HG02571 (cell line): ENCODE data around the gene MYCBP2.
"Not testable (repeated sequence)": the region's sequence is repeated elsewhere in the genome, so short reads cannot be mapped to it uniquely, and the experiment has no call there.

Experiments used
- ATAC-seq: cut with Tn5 transposase; IDR thresholded peaks from one replicate; pipeline ENCODE4 v1.9.1; 2021; ENCODE audit warnings: mild to moderate bottlenecking, moderate library complexity; ENCODE audit not compliant: unreplicated experiment

Gene MYCBP2

DNA sequence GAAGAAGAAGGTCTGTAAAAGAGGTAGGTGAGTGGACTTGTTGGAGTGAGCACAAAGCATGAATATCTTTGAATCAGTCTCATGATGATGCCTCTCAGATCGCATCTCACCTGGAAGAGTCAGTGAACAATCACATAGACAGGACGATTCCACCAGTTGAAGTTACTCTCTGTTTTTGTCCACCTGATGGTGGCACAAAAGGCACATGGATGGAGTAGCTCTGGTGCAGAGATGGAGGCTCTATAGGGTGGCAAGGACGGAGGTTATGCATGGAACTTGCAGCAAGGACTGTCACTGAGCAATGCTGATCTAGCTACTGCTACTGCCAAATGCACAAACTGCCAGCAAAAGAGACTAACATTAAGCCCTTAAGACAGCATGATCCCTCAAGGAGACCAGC is 10.3 kb upstream of the MYCBP2 start:
- no peak for ATAC-seq

DNA sequence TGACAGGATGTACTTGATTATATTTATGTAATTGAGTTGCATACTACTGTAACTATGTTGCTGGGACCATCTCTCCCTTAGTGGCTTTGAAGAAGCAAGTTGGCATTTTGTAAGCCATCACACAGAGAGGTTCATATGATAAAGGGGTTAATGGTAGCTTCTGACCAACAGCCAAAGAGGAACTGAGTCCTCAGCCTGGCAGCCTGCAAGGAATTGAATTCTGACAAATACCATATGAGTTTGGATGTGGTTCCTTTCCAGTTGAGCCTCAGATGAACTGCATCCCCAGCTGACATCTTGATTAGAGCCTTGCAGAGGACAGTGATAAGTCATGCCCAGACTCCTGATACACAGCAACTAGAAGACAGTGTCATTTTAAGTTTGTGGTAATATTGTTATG is 8.6 kb upstream of the MYCBP2 start:
- ATAC-seq, result no peak

DNA sequence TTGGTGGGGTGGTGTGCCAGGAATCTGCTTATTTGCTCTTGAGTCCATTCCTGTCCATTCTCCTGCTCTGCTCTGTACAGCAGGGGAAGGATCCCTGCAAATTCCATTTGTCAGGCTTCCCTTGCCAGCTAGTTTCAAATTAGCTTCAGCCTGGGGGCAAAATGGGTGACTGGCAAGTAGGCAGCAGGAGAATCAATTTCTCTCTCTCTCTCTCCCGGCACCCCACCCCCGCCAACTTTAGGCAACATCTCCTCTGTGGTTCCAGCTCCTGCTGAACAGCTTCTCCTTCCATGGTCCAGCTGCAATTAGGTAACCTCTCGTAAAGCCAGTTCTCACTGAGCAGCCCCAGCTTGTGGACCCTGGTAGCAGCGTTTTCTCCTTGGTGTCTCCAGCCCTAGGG is 6.7 kb upstream of the MYCBP2 start:
- no peak for ATAC-seq

DNA sequence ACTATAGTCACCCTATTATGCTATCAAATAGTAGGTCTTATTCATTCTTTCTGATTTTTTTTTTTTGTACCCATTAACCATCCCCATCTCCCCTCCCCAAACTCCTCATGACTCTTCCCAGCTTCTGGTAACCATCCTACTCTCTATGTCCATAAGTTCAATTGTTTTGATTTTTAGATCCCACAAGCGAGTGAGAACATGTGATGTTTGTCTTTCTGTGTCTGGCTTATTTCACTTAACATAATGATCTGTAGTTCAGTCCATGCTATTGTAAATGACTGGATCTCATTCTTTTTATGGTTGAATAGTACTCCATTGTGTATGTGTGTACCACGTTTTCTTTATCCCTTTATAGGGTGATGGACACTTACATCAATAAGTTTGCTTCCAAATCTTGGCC is 4.5 kb upstream of the MYCBP2 start:
- no peak for ATAC-seq

DNA sequence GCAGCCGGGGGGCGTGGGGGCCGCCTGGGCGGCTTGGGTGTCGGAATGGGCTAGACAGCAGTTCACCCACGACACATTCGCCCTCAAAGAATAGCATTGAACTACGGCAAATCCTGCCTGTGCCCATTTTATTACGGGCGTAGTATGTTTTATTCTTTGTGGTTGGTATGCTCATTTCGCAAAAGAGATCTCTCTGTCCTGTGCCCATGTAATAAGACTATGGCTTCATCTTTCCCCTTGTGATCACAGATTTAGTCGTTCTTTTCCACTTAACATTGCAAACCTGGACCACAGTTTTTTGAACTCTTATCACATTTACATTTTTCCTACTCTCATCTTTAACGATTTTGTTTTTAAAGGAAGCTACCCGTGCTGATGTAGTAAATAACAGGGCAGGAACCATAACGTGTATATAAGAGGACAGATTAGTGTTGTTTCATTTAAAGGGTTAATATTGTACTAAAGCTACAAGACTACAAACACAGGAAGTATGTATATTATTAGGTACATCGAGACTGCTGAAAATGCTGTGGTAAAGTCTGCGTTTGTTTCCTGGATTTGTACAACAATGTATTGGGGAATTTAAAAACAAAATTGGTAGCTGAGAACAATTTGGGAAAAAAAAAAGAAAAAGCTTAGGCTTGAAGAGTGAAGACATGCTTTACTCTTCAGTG is 3.2 kb upstream of the MYCBP2 start:
- ATAC-seq, result no peak

DNA sequence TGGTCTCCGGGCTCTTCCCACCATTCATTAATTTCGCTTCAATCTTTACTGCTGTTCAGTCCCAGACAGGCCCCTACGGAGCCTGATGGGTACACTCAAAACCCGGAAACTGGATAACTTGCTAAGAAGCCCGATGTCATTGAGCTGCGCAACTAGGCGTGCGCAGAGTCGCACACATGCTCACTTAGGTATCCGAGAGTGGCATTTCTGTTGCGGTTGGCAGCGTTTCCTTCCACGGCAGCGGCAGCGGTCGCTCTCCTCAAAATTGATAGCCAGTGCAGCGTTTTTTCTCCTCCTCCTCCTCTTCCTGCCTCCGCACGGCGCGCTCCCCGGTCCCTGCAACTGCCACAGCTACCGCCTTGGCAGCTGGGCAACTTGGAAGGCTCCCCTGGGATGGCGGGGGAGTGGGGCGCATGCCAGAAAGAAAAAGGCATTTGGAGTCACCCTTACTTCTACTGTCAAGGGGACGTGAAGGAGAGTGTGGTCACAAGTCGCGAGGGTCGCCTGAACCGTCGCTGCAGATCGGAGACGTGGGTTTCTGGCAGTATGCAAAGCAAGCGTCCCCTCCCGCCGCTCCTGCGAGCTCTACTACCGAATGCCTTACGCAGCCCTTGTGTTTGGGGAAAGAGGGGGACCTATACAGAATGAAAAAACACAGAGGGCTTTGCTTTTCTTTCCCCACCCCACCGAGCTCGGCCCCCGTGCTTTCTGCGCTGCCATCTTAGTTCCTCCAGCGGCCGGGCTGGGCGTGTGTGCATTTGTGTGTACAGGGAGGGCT is 2.4 kb upstream of the MYCBP2 start:
- ATAC-seq, result peak; percentile 62

DNA sequence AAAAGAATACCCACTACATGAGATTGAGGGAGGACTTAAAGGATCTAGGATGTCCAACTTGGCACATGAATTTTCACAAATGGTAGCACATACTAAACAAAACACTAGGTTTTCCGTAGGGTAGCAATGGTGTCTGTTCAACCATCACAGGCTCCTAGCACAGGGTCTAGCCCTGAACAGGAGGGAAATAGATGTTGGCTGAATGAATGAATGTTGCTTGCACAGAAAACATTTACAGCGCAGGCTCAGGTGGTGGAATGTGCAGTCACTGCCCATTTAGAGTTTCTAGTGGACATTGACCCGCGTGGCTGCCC is 1.9 kb upstream of the MYCBP2 start:
- ATAC-seq, result peak; percentile 3

DNA sequence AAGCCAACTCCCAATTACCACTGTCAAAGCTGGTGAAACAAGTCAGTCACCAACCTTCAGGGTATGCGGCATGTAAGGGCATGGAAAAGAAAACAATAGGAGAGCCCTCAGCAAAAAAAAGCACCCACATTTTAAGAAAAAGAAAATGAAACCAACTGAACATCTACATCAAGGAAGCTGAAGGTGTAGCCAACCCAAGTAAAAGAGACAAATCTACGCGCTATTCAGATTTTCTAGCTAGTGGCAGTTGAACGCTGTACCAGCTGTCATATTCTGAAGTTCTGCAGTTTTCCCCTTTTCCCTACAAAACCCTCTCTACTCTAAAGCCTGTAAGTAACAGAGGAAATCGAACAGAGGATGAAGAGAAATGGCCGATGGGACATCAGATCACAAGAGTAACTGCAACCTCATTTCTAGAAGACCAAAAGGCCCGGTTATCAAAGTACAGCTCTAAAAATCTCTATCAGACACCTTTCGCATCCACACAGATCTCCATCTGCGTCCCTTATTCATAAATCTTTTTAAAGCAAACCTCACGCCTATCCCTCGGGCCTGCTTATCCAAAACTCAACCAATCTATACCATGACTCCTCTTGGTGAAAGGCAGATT is 1.4 kb downstream of the MYCBP2 start:
- ATAC-seq, result no peak

DNA sequence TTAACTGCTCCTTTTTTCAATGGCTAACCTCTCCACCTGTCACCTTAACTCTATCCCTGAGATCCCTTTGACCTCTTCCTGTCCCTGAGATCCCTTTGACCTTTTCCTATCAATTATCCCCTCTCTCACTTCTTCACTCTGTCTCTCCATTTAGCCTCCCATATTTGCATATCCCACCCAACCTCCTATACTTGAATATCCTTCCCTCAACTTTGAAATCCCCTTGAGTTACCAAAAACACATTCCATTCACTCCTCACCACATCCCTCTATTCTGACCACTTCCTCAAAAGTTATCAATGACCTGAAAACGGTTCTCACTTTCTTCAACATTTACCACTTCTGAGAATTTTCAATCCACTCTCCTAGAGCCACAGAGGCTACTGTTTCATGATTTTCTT is 3.0 kb downstream of the MYCBP2 start:
- no peak for ATAC-seq

DNA sequence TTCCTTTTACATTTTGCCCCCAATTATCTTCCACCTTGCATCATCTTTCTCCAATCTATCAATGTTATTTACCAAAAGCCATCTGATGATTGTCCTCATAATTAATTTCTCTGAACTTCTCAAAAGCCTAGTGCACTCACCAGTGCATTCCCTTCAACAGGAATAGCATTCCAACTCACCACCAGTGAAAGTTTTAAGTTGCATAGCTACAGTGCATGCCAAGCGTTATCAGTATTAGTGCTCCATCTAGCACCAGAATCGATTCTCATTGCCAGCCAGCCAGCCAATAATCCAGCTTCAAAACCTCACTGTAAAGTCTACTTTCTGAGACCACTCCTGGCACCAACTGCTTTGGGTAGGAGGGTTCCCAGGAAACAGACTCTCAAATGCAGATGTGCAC is 7.4 kb downstream of the MYCBP2 start:
- no peak for ATAC-seq

DNA sequence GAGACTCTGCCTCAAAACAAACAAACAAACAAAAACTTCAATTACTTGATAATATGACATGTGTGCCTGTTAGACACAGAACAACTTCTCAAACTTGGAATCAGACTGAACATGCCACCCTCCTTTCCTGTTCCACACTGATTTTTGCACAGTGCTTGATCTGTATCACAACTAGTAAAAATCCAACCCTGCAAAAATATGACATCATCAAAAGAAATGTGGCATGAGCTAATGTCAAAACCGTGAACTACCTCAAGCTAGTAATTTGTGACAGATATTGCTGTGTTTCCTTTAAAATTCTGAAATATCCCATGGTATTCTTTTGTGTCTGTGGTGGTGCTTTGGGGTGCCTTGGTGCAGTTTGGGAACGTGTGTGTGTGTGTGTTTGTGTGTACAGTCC is 8.2 kb downstream of the MYCBP2 start:
- ATAC-seq, result no peak

DNA sequence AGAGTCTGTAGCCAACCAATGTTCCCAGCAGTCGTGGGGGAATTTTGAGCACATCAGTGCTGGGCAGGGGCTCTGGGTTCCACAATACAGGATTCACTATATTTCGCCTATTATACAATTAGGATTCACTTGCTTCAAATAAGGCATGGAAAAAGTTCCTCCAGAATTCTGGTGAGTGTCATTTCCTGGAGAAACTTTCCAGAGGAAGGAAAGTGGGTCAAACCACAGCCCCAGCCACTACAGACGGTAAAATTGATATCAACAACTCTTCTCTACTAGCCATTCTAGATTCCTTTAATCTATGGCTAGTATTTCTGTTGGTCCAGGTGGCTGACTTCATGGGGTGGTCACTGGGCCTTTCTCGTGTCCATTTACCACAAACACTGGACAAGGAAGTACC is 10.5 kb downstream of the MYCBP2 start:
- no peak for ATAC-seq

DNA sequence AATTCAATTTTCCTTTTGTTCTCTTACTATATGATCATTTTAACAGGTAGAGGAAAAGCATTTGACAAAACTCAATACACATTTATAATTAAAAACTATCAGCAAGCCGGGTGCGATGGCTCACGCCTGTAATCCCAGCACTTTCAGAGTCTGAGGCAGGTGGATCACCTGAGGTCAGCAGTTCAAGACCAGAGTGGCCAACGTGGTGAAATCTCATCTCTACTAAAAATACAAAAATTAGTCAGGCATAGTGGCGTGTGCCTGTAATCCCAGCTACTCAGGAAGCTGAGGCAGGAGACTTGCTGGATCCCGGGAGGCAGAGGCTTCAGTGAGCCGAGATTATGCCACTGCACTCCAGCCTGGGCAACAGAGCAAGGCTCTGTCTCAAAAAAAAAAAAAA is 11.4 kb downstream of the MYCBP2 start:
- not testable (repeated sequence) for ATAC-seq

DNA sequence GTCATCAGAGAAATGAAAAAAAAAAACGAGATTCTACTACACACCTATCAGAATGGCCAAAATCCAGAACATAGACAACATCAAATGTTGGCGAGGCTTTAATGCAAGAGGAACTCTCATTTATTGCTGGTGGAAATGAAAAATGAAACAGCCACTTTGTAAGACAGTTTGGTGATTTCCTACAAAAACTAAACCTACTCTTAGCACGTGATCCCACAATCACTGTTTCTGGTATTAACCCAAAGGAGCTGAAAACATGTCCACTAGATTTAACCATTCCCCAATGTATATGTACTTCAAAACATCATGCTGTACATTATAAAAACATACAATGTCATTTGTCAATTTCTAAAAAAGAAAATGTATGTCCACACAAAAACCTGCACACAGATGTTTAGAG is 13.0 kb downstream of the MYCBP2 start:
- ATAC-seq, result no peak

DNA sequence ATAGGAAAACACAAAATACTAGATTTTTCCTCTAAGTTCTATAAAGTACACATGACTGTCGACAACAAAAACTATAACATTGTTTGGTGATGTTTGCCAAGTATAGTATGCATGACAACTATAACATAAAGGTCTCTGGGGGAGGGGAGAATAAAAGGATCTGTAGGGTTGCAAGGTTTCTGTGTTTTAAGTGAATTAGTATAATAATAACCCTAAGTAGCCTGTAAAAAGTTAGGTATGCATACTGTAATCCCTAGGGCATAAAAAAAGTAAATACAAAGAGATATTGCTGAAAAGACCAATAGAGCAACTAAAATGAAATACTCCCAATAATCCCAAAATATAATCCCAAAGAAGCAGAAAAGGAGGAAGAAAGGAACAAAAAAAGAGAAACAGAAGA is 14.6 kb downstream of the MYCBP2 start:
- no peak for ATAC-seq

DNA sequence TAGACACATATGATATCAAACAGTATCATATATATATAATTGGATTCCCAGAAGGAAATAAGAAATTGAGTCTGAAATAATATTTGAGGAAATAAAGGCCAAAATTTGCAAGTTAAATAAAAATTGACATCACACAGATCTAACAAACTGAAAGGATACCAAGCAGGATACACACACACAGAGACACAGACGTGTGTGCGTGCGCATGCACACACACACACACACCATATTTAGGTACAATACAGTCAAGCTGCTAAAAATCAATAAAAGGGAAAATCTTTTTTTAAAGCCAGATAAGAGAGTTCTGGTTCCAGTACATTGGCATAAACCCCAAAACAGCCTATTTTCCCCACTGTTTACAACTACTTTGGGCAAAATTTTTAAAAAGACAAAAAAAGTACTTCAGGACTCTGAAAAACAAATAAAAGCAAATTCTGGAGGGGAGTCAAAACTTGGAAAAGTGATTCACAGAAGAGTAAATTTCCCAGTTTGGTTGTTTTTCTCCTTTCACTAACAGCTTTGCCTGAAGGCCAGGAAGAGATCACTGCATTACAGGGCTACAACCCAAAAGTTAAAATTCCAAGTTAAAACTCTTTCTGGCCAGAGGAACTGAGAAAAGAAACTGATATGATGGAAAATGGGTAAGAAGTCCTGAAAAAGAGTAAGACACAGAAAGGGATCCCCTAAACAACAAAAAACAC is 16.2 kb downstream of the MYCBP2 start:
- ATAC-seq, result no peak

DNA sequence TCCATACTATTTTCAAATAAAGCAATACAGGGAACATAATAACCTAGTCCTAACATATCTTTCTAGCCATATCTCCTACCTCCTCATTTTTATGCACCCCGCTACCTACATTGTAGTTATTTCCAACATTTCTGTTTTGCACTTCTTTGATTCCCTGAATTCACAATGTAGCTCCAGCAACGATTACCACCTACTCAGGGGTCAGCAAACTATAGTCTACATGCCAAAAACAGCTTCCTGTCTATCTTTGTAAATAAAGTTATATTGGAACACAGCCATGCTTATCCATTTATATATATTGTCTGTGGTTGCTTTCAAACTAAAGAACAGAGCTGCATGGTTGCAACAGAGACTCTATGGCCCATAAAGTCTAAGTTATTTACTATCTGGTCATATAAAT is 16.7 kb downstream of the MYCBP2 start:
- no peak for ATAC-seq

DNA sequence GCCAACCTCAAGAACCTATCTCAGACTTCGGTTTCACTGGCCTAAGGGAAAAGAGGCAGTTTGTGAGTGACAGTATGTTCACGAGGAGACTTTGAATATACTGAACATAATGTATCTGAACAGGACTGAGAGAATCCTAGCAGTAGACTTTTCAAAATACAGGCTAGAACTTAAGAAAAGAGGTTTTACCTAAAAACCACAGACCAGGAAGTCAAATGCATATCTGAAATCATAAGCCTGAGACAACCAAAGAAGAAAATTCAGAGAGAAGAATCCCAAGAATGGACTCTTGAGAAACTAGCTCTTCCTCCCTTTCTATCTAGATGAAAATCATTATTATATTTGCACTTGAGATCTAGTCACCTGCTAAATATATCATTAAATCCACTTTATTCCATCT is 17.6 kb downstream of the MYCBP2 start:
- no peak for ATAC-seq

DNA sequence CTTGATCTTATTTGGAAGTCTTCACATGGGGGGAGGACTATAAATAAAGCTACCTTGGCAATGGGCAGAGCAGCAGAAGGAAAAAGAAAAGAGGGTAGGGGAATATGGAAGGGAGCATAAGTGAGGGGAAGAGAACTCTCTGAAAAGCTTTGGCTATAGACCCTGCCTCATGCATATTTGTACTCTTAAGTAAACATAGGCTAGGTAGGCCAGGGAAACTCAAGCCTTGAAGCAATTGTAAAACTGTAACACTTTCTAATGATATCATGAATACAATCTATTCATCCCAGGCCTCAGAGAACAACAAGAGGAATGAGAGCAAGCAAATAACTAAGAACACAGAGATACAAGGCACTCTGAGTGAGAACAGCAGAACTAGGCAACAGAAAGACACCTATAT is 20.4 kb downstream of the MYCBP2 start:
- ATAC-seq, result no peak

DNA sequence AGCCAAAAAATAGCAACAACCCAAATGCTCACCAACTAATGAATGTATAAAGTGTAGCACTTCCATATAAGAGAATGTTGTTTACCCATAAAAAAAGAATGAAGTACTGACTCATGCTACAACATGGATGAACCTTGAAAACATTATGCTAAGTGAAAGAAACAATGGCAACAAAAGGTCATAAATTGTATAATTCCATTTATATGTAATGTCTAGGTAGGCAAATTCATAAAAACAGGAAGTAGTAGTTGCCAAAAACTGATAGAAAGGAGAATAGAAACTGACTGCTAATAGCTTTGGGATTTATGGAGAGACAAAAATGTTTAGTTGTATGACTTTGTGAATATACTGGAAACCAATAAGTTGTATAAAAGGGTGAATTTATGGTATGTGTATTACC is 21.6 kb downstream of the MYCBP2 start:
- ATAC-seq, result no peak

DNA sequence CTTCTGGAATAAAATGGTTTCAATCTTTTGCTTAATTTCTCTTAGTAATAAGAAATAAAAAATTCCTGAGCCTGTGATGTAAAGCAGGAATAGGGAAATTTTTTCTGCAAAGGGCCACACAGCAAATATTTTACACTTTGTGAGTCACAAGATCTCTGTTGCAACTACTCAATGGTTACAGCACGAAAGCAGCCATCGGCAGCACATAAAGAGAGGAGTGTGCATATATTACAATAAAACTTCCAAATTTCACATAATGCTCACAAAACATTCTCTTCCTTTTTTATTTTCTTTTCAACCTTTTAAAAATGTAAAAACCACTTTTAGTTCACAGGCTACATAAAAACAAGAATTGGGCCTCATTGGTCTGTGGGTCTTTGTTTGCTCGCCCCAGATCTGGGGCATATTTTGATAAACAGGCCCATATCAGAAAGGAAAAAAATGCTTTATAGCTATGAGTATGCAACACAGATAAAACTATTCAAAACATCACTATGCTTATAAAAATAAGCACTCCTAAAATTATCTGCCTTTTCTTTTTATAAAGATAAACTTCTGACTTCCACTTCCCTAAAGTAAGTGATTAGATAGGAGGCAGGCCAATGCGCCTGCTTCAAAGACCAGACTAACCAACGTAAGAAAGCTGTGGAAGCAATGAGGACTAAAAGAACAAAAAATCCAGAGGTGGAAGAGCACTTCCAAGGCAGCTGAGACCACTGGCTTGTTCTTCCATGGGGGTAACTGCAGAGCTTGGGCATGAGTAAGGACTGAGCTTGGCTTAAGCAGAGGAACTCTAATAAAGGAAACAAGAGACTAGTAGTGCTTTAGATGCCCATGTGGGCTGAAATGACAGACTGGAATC is 26.5 kb downstream of the MYCBP2 start:
- ATAC-seq, result no peak
